ENCODE results near the gene BEND6. TPM values are rescaled to one million over a fixed set of nuclear protein-coding genes. Genes with fewer than 3 reads are reported as not detected.
A peak's percentile ranks its signal among the peaks of the same experiment; 100 is the strongest.

The BEND6 gene
- 2.4 TPM for polyA plus RNA-seq (2013, experiment 1 of 2)
- polyA plus RNA-seq (2013, experiment 2 of 2): 2.6 TPM

- peak within 1 kb of the TSS; percentile 29 for H3K27ac ChIP-seq (ENCODE audit: low read depth, low read length, severe bottlenecking)
- peaks cover 8% of the 10 kb centered on the region for H3K4me1 ChIP-seq (ENCODE audit: control insufficient read depth, insufficient read depth, low read length, poor library complexity, severe bottlenecking)
- peak within 1 kb of the TSS; percentile 58 for H3K4me3 ChIP-seq (ENCODE audit: extremely low read depth, insufficient read depth, low read length, poor library complexity, severe bottlenecking)
- H3K36me3 ChIP-seq (ENCODE audit: control insufficient read depth, insufficient read depth, low read length): no peaks in the 10 kb centered on the region
- WGBS, 2 experiments (ENCODE audit: insufficient coverage in 2 of 2): 0% methylated on average over 57 to 84 of the region's 107 CpGs
- no peaks in the 10 kb centered on the region for H3K9me3 ChIP-seq (ENCODE audit: control insufficient read depth, low read length)
These were observed at the start of gene BEND6 for GRCh38 chr6:56954403-56955170. Gene BEND6, plus strand, starts transcription at chr6:56955107. Its CDS starts 26,704 bp downstream, at chr6:56981811.

- no peak overlapping the region for H3K27ac ChIP-seq (ENCODE audit: low read depth, low read length, severe bottlenecking)
- no peak overlapping the region for H3K4me3 ChIP-seq (ENCODE audit: extremely low read depth, insufficient read depth, low read length, poor library complexity, severe bottlenecking)
- no peaks in the 10 kb centered on the region for H3K9me3 ChIP-seq (ENCODE audit: control insufficient read depth, low read length)
- peaks cover 11% of the 10 kb centered on the region for H3K4me1 ChIP-seq (ENCODE audit: control insufficient read depth, insufficient read depth, low read length, poor library complexity, severe bottlenecking)
- H3K36me3 ChIP-seq (ENCODE audit: control insufficient read depth, insufficient read depth, low read length): no peaks in the 10 kb centered on the region
- WGBS, 2 experiments (ENCODE audit: insufficient coverage in 2 of 2): no CpG with 5 or more reads among the region's 3 CpGs
These were observed 49.5 kb upstream of the BEND6 start for GRCh38 chr6:56905378-56905777.

- Histone ChIP-seq H3K4me1 (ENCODE audit: control insufficient read depth, insufficient read depth, low read length, poor library complexity, severe bottlenecking) (peaks cover 23% of the 10 kb centered on the region), H3K27ac (ENCODE audit: low read depth, low read length, severe bottlenecking) (no peak overlapping the region), H3K4me3 (ENCODE audit: extremely low read depth, insufficient read depth, low read length, poor library complexity, severe bottlenecking) (no peak overlapping the region), H3K9me3 (ENCODE audit: control insufficient read depth, low read length) (no peaks in the 10 kb centered on the region), H3K36me3 (ENCODE audit: control insufficient read depth, insufficient read depth, low read length) (no peaks in the 10 kb centered on the region)
- 80 to 100% methylated on average over 1 to 3 of the region's 3 CpGs for WGBS, 2 experiments (ENCODE audit: insufficient coverage in 2 of 2)
These were observed 48.2 kb upstream of the BEND6 start for GRCh38 chr6:56906752-56907151.

- Histone ChIP-seq H3K36me3 (ENCODE audit: control insufficient read depth, insufficient read depth, low read length) (no peaks in the 10 kb centered on the region), H3K27ac (ENCODE audit: low read depth, low read length, severe bottlenecking) (no peak overlapping the region), H3K9me3 (ENCODE audit: control insufficient read depth, low read length) (no peaks in the 10 kb centered on the region), H3K4me3 (ENCODE audit: extremely low read depth, insufficient read depth, low read length, poor library complexity, severe bottlenecking) (no peak overlapping the region), H3K4me1 (ENCODE audit: control insufficient read depth, insufficient read depth, low read length, poor library complexity, severe bottlenecking) (peaks cover 32% of the 10 kb centered on the region)
- no CpG with 5 or more reads among the region's 4 CpGs for whole genome bisulfite sequencing, 2 experiments (ENCODE audit: insufficient coverage in 2 of 2)
These were observed 45.6 kb upstream of the BEND6 start for GRCh38 chr6:56909115-56909907.

GRCh38 chr6:56911847-56912246, 43.1 kb upstream of the BEND6 start:
- Histone ChIP-seq H3K4me1 (ENCODE audit: control insufficient read depth, insufficient read depth, low read length, poor library complexity, severe bottlenecking) (peaks cover 26% of the 10 kb centered on the region), H3K4me3 (ENCODE audit: extremely low read depth, insufficient read depth, low read length, poor library complexity, severe bottlenecking) (no peak overlapping the region), H3K36me3 (ENCODE audit: control insufficient read depth, insufficient read depth, low read length) (no peaks in the 10 kb centered on the region), H3K27ac (ENCODE audit: low read depth, low read length, severe bottlenecking) (peak overlapping the region; percentile 82), H3K9me3 (ENCODE audit: control insufficient read depth, low read length) (no peaks in the 10 kb centered on the region)
- WGBS, 2 experiments (ENCODE audit: insufficient coverage in 2 of 2): no CpG with 5 or more reads among the region's 1 CpG

- Histone ChIP-seq H3K9me3 (ENCODE audit: control insufficient read depth, low read length) (no peaks in the 10 kb centered on the region), H3K36me3 (ENCODE audit: control insufficient read depth, insufficient read depth, low read length) (no peaks in the 10 kb centered on the region), H3K27ac (ENCODE audit: low read depth, low read length, severe bottlenecking) (no peak overlapping the region), H3K4me3 (ENCODE audit: extremely low read depth, insufficient read depth, low read length, poor library complexity, severe bottlenecking) (no peak overlapping the region), H3K4me1 (ENCODE audit: control insufficient read depth, insufficient read depth, low read length, poor library complexity, severe bottlenecking) (peaks cover 22% of the 10 kb centered on the region)
- WGBS, 2 experiments (ENCODE audit: insufficient coverage in 2 of 2): 94 to 96% methylated on average over 2 of the region's 3 CpGs
These were observed 41.4 kb upstream of the BEND6 start for GRCh38 chr6:56913285-56914074.

GRCh38 chr6:56914798-56915658, 39.9 kb upstream of the BEND6 start:
- 90 to 92% methylated on average over 1 to 3 of the region's 8 CpGs for WGBS, 2 experiments (ENCODE audit: insufficient coverage in 2 of 2)
- H3K4me1 ChIP-seq (ENCODE audit: control insufficient read depth, insufficient read depth, low read length, poor library complexity, severe bottlenecking): peaks cover 20% of the 10 kb centered on the region
- no peaks in the 10 kb centered on the region for H3K9me3 ChIP-seq (ENCODE audit: control insufficient read depth, low read length)
- H3K4me3 ChIP-seq (ENCODE audit: extremely low read depth, insufficient read depth, low read length, poor library complexity, severe bottlenecking): no peak overlapping the region
- no peaks in the 10 kb centered on the region for H3K36me3 ChIP-seq (ENCODE audit: control insufficient read depth, insufficient read depth, low read length)
- no peak overlapping the region for H3K27ac ChIP-seq (ENCODE audit: low read depth, low read length, severe bottlenecking)

- Histone ChIP-seq H3K36me3 (ENCODE audit: control insufficient read depth, insufficient read depth, low read length) (no peaks in the 10 kb centered on the region), H3K27ac (ENCODE audit: low read depth, low read length, severe bottlenecking) (no peak overlapping the region), H3K9me3 (ENCODE audit: control insufficient read depth, low read length) (no peaks in the 10 kb centered on the region), H3K4me1 (ENCODE audit: control insufficient read depth, insufficient read depth, low read length, poor library complexity, severe bottlenecking) (peaks cover 18% of the 10 kb centered on the region), H3K4me3 (ENCODE audit: extremely low read depth, insufficient read depth, low read length, poor library complexity, severe bottlenecking) (no peak overlapping the region)
- 87 to 90% methylated on average over 4 of the region's 4 CpGs for WGBS, 2 experiments (ENCODE audit: insufficient coverage in 2 of 2)
These were observed 39.1 kb upstream of the BEND6 start for GRCh38 chr6:56915832-56916231.

GRCh38 chr6:56916849-56917551, 37.9 kb upstream of the BEND6 start:
- 100% methylated on average over 1 of the region's 2 CpGs; no CpG with 5 or more reads in 1 of the 2 experiments for WGBS, 2 experiments (ENCODE audit: insufficient coverage in 2 of 2)
- Histone ChIP-seq H3K4me1 (ENCODE audit: control insufficient read depth, insufficient read depth, low read length, poor library complexity, severe bottlenecking) (peaks cover 6% of the 10 kb centered on the region), H3K9me3 (ENCODE audit: control insufficient read depth, low read length) (no peaks in the 10 kb centered on the region), H3K36me3 (ENCODE audit: control insufficient read depth, insufficient read depth, low read length) (no peaks in the 10 kb centered on the region), H3K4me3 (ENCODE audit: extremely low read depth, insufficient read depth, low read length, poor library complexity, severe bottlenecking) (no peak overlapping the region), H3K27ac (ENCODE audit: low read depth, low read length, severe bottlenecking) (no peak overlapping the region)
